Measurements from ENCODE around the gene TMF1.

The TMF1 gene

GRCh38 chr3:69005071-69005790, 46.9 kb downstream of the TMF1 start:
- no peak for DNase-seq (ENCODE audit: low spot score)
- no peak for TF ChIP-seq CTCF (IDR thresholded peaks at IDR 0.05; ENCODE audit: extremely low read depth, missing control alignments)

- TF ChIP-seq CTCF (IDR thresholded peaks at IDR 0.05; ENCODE audit: extremely low read depth, missing control alignments), result no peak
- DNase-seq (ENCODE audit: low spot score), result no peak
Measured at GRCh38 chr3:69004138-69004537, 48.0 kb downstream of the TMF1 start.

- no peak for TF ChIP-seq CTCF (IDR thresholded peaks at IDR 0.05; ENCODE audit: extremely low read depth, missing control alignments)
- no peak for DNase-seq (ENCODE audit: low spot score)
Measured at GRCh38 chr3:68999605-69000004, 52.5 kb downstream of the TMF1 start.

GRCh38 chr3:68999158-68999557, 53.0 kb downstream of the TMF1 start:
- TF ChIP-seq CTCF (IDR thresholded peaks at IDR 0.05; ENCODE audit: extremely low read depth, missing control alignments), result no peak
- no peak for DNase-seq (ENCODE audit: low spot score)

- TF ChIP-seq CTCF (IDR thresholded peaks at IDR 0.05; ENCODE audit: extremely low read depth, missing control alignments), result no peak
- DNase-seq (ENCODE audit: low spot score), result no peak
Measured at GRCh38 chr3:68997887-68998286, 54.2 kb downstream of the TMF1 start.

GRCh38 chr3:68996356-68996995, 55.7 kb downstream of the TMF1 start:
- no peak for DNase-seq (ENCODE audit: low spot score)
- no peak for TF ChIP-seq CTCF (IDR thresholded peaks at IDR 0.05; ENCODE audit: extremely low read depth, missing control alignments)

GRCh38 chr3:68988740-68989139, 63.4 kb downstream of the TMF1 start:
- TF ChIP-seq CTCF (IDR thresholded peaks at IDR 0.05; ENCODE audit: extremely low read depth, missing control alignments), result no peak
- DNase-seq (ENCODE audit: low spot score), result no peak

Measured in GM20000 (cell line).